Measurements from ENCODE around the gene AEBP2.

AEBP2 gene

DNA sequence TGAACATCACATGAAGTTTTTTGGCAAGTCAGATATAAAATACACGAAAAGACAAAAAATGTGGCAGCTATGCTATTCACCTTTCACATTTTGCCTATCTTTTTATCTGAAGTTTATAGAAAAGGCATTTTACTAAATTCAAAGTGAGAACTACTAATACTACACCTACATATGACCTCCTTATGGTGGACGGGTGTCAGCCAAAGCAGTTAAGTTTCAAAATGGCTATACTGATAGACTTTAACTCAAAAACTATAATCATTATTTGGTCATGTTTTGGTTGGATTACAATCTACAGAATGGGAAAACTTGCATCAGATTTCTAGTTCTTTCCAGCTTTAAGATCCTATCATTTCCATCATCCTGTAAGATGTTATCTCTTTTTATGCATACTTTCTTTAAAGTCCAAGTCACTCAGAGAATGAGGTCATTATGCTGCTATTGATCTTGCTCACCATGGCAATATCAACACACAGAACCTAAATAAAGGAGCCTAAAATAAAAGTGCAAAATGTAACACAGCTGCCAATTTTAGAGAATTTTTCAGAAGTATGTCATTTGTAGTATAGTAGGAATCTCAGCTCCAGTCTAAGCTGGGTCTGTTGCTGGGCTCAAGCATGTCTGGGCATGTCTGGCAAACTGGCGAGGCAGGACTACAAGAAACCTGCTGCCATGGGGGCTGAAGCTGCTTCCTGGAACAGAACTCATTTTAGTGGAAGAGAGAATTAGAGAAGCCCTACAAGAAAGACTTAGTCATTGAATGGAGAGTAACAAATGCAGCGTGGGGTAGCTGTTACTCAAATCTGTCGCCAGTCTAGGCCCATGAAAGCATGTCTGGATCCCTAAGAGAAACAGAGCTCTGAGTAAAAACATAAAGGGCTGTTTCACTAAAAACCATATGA lies 7.6 kb upstream of the AEBP2 start:
- H3K4me3 ChIP-seq (ENCODE audit: low read depth, low read length, poor library complexity, severe bottlenecking) = no peak overlapping the region
- TF ChIP-seq, protein P1, sequence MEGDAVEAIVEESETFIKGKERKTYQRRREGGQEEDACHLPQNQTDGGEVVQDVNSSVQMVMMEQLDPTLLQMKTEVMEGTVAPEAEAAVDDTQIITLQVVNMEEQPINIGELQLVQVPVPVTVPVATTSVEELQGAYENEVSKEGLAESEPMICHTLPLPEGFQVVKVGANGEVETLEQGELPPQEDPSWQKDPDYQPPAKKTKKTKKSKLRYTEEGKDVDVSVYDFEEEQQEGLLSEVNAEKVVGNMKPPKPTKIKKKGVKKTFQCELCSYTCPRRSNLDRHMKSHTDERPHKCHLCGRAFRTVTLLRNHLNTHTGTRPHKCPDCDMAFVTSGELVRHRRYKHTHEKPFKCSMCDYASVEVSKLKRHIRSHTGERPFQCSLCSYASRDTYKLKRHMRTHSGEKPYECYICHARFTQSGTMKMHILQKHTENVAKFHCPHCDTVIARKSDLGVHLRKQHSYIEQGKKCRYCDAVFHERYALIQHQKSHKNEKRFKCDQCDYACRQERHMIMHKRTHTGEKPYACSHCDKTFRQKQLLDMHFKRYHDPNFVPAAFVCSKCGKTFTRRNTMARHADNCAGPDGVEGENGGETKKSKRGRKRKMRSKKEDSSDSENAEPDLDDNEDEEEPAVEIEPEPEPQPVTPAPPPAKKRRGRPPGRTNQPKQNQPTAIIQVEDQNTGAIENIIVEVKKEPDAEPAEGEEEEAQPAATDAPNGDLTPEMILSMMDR (IDR thresholded peaks at IDR 0.05; ENCODE audit: low read length) = no peak
- no peak for TF ChIP-seq EZH2 (IDR thresholded peaks at IDR 0.05; ENCODE audit: borderline replicate concordance, low read length)
- H3K9me3 ChIP-seq (ENCODE audit: low read length) = no peaks in the 10 kb centered on the region
- H3K4me1 ChIP-seq (ENCODE audit: insufficient read depth, low read length, severe bottlenecking) = peaks cover 11% of the 10 kb centered on the region
- H3K36me3 ChIP-seq (ENCODE audit: insufficient read depth, low read length) = no peaks in the 10 kb centered on the region
- no peaks in the 10 kb centered on the region for H4K20me1 ChIP-seq (ENCODE audit: insufficient read depth, low read length)
- H3K79me2 ChIP-seq (ENCODE audit: insufficient read depth, low read length) = no peaks in the 10 kb centered on the region
- no peaks in the 10 kb centered on the region for H3K9me2 ChIP-seq (ENCODE audit: low read depth, low read length)
- H3K4me2 ChIP-seq (ENCODE audit: low read length) = no peak overlapping the region
- no peaks in the 10 kb centered on the region for H3K27me3 ChIP-seq (ENCODE audit: insufficient read depth, low read length)
- no peaks in the 10 kb centered on the region for H3F3A ChIP-seq (ENCODE audit: insufficient read depth, low read length)
- no peak overlapping the region for H2AFZ ChIP-seq (ENCODE audit: low read length)
- H3K27ac ChIP-seq (ENCODE audit: low read depth, low read length, poor library complexity, severe bottlenecking) = no peak overlapping the region
- H3K9ac ChIP-seq (ENCODE audit: low read length) = no peak overlapping the region

DNA sequence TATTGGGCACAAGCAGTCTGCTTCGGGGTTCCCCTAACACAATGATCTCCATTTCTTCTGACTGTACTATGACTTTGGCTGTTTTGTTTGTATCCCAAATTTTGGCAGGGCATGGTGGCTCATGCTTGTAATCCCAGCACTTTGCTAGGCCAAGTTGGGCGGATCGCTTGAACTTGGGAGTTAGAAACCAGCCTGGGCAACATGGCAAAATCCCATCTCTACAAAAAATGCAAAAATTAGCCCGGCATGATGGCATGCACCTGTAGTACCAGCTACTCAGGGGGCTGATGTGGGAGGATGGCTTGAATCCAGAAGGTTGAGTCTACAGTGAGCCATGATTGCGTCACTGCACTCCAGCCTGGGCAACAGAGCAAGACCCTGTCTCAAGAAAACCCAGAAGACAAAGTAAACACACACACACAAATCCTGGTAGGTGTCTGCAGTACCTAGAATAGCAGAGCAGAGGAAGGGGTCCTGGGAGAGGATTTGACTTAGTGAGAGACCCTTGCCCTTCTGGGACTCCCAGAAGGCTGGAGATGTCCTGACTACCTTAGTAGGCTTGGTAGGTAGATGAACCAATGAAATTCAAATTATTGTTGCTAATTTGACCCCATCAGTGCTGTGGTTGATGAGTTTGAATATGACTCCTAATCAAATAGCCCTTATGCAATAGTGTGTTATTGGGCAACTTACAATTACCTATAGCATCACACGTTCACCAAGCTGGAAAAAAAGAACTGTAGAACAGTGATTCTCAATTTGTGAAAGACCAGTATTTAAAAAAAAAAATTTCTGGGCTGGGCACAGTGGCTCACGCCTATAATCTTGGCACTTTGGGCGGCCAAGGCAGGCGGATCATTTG lies 6.8 kb upstream of the AEBP2 start:
- H3K27me3 ChIP-seq (ENCODE audit: insufficient read depth, low read length) = no peaks in the 10 kb centered on the region
- peaks cover 11% of the 10 kb centered on the region for H3K4me1 ChIP-seq (ENCODE audit: insufficient read depth, low read length, severe bottlenecking)
- H3K27ac ChIP-seq (ENCODE audit: low read depth, low read length, poor library complexity, severe bottlenecking) = no peak overlapping the region
- H3K79me2 ChIP-seq (ENCODE audit: insufficient read depth, low read length) = no peaks in the 10 kb centered on the region
- no peak overlapping the region for H3K4me3 ChIP-seq (ENCODE audit: low read depth, low read length, poor library complexity, severe bottlenecking)
- H3K9me3 ChIP-seq (ENCODE audit: low read length) = no peaks in the 10 kb centered on the region
- no peak overlapping the region for H3K4me2 ChIP-seq (ENCODE audit: low read length)
- H3K9me2 ChIP-seq (ENCODE audit: low read depth, low read length) = no peaks in the 10 kb centered on the region
- no peak overlapping the region for H3K9ac ChIP-seq (ENCODE audit: low read length)
- no peak for TF ChIP-seq EZH2 (IDR thresholded peaks at IDR 0.05; ENCODE audit: borderline replicate concordance, low read length)
- TF ChIP-seq, protein P1 (IDR thresholded peaks at IDR 0.05; ENCODE audit: low read length) = no peak
- H2AFZ ChIP-seq (ENCODE audit: low read length) = no peak overlapping the region
- no peaks in the 10 kb centered on the region for H4K20me1 ChIP-seq (ENCODE audit: insufficient read depth, low read length)
- no peaks in the 10 kb centered on the region for H3F3A ChIP-seq (ENCODE audit: insufficient read depth, low read length)
- H3K36me3 ChIP-seq (ENCODE audit: insufficient read depth, low read length) = no peaks in the 10 kb centered on the region

DNA sequence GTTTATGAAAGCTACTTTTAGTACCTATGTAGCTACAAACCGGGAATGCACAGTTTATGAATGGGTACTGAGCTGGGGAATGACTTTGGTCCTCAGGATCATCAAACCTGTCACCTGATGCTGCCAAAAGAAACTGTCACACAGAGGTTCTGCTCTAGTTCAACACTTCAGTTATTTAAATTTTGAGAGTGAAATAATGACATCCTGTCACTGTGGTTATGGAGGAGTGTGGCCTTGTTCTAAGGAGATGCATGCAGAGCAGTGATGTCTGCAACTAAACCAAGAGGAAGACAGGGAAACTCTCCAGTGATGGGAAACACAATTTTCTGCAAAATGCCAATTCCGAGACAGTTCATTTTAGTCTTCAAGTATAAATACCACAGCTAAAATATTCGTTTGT lies 4.8 kb upstream of the AEBP2 start:
- no peak overlapping the region for H3K9ac ChIP-seq (ENCODE audit: low read length)
- H3K79me2 ChIP-seq (ENCODE audit: insufficient read depth, low read length) = no peaks in the 10 kb centered on the region
- H3K9me2 ChIP-seq (ENCODE audit: low read depth, low read length) = no peaks in the 10 kb centered on the region
- no peaks in the 10 kb centered on the region for H3K9me3 ChIP-seq (ENCODE audit: low read length)
- H3F3A ChIP-seq (ENCODE audit: insufficient read depth, low read length) = no peaks in the 10 kb centered on the region
- no peaks in the 10 kb centered on the region for H3K27me3 ChIP-seq (ENCODE audit: insufficient read depth, low read length)
- H3K27ac ChIP-seq (ENCODE audit: low read depth, low read length, poor library complexity, severe bottlenecking) = no peak overlapping the region
- no peak overlapping the region for H3K4me2 ChIP-seq (ENCODE audit: low read length)
- H3K4me3 ChIP-seq (ENCODE audit: low read depth, low read length, poor library complexity, severe bottlenecking) = no peak overlapping the region
- peaks cover 11% of the 10 kb centered on the region for H3K4me1 ChIP-seq (ENCODE audit: insufficient read depth, low read length, severe bottlenecking)
- H4K20me1 ChIP-seq (ENCODE audit: insufficient read depth, low read length) = no peaks in the 10 kb centered on the region
- H2AFZ ChIP-seq (ENCODE audit: low read length) = no peak overlapping the region
- TF ChIP-seq, protein P1 (IDR thresholded peaks at IDR 0.05; ENCODE audit: low read length) = no peak
- no peaks in the 10 kb centered on the region for H3K36me3 ChIP-seq (ENCODE audit: insufficient read depth, low read length)
